Epidermal melanocyte (primary cell): ENCODE measurements around the gene INTU.
A peak's percentile ranks its signal among the peaks of the same experiment; 100 is the strongest.
"Not testable (repeated sequence)": the region's sequence is repeated elsewhere in the genome, so short reads cannot be mapped to it uniquely, and the experiment has no call there.

Source experiments
- DNase-seq: peaks from one replicate; pipeline ENCODE4 v3.0.0; 2011; ENCODE audit warnings: low spot score; ENCODE audit not compliant: insufficient read length

INTU gene

DNA sequence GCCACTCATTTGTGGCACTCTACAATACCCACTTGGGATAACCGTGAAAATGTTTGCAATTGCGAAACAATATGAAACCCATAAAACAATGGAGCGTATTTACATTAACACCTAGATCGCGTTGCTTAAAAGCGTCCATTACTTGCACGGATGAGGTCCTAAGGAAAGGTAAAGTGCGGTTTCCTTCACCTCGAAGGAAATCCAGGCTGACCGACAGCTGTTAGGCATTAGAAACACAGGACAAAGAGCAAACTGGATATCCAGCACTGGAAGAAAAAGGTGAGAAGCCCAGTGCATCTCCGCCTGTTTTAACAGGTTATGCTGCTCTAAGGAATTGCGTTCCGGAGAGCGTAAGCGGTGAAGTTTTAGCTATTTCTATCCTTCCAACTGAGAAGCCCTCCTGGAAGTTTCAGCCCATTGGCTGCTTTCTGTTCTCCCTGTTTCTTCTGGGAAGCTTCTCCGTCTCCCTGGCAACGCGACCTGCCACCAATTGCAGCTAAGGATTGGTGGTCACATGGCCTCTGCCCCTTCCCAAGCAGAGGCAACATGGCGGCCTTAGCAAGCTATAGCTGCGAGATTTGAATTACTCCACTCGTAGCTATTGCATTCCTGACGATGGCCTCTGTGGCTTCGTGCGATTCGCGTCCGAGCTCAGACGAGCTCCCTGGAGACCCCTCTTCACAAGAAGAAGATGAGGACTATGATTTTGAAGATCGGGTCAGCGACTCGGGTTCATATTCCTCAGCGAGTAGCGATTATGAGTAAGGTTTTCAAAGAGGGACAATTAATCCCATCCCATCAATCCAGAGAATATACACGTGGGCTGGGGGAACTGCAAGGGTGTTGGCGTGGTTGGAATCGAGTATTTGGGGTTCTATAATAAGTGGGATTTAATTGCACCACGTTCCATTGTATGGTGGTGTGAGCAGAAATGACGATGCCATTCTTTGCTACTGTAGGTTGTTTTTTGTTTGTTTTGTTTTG lies at the start of gene INTU:
INTU (plus strand) TSS at position 538 of the 984 bp plus-strand sequence; CDS start at position 616, 78 bp downstream.
- DNase-seq, result peak; percentile 96

DNA sequence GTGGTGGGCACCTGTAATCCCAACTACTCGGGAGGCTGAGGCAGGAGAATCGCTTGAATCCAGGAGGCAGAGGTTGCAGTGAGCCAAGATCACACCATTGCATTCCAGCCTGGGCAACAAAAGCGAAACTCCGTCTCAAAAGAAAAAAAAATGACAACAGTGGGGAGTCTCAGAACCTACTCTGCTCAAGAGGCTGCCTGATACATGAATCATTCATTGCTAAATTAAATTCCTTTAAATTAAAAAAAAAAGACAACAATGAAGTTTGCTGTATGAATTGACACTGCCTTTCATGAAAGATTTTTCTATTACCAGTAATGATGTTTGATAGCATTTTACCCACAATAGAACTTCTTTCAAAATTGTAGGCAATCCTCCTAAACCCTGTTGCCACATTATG lies 46.3 kb upstream of the INTU start:
- not testable (repeated sequence) for DNase-seq

DNA sequence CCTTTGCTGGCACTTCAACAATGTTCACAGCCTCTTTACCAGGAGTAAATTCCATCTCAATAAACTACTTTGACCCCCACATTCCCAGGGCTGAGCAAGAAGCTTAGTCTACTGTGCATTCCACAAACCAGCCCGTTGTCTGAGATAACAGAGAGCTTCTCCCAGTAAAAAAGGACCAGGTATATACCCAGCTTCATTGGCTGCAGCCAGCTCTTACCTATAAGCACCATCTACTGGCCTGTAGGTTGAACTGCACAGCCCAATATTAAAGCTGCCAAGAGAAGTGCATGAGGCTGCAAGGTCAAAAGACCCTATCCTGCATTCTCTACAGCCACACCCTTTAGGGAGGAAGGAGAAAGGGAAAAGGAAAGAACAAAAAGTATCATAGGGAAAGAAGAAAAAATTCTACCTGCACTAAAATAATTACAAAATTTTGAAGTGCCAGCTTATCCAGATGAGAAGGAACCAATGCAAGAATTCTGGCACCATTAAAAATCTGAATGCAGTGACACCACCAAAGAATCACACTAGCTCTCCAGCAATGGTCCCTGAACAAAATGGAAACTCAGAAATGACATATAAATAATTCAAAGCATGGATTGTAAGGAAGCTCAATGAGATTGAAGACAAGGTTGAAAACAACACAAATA lies 45.7 kb upstream of the INTU start:
- DNase-seq, result no peak

DNA sequence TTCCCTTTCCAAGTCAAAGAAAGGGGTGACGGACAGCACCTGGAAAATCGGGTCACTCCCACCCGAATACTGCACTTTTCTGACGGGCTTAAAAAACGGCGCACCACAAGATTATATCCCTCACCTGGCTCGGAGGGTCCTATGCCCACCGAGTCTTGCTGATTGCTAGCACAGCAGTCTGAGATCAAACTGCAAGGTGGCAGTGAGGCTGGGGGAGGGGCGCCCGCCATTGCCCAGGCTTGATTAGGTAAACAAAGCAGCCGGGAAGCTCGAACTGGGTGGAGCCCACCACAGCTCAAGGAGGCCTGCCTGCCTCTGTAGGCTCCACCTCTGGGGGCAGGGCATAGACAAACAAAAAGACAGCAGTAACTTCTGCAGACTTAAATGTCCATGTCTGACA lies 43.6 kb upstream of the INTU start:
- DNase-seq, result not testable (repeated sequence)

DNA sequence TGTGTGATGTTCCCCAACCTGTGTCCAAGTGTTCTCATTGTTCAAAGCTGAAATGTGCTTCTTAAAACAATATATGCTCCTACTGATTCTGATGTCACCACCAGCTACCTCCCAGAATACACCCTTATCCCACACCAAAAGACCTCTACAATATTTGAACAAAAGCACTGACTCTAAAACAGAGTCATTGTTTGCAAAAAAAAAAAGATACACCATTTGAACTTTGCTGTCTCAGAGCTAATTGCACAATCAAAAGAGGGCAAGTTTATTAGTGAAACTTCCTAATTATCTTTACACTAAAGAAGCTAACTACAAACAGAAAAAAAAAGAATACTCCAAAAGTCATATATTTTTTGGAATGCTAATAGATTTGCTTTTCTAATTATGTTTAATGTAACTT lies 34.1 kb upstream of the INTU start:
- DNase-seq, result no peak

DNA sequence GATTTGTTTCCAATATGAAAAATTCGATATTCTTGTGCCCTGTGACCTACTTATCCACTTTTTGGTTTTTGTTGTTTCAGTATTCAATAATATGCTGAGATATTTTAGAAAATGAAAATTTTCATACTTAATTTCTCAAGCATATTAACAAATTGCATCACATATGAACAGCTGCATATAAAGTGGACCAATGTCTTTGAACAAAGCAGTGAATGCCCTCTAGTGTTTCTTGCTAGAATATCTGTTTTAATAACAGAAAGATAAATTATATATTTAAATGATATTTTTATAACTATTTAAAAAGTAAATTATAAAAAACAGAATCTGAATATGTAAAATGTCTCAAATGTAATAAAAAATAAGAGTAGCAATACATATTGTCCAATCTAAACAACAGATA lies 31.7 kb upstream of the INTU start:
- no peak for DNase-seq

DNA sequence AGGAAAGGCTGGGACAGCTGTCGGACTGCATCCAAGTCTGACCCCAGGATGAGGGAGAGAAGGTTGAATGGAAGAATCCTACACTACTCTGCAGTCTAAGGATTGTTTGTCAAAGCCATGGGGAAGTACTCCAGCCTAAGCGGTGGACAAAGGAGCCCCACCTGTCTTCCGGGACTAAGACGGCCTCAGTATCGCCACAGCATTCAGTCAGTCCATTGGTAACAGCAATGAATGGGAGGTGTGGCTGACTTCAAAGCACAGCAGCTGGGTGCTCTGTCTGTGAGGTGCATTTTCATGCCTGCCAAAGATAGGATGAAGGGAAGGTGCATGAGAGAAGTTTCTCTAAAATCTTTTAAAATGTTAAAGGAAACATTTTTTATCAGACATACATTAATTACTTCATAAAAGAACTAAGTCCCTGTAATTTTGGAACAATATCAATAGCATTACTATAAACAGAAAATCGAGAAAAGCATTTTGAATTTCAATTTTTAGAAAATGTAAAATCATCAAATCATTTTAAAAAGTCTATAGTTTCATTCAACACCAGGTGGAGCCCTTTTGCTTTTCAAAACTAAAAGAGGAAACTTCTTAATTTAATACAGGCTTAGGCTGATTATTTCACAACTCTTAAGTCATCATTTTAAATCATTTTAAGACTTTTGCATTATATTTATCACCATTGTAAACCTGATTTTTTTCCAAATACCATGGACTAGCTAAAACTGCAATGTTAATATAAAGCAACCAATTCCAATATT lies 27.6 kb upstream of the INTU start:
- DNase-seq, result peak; percentile 45

DNA sequence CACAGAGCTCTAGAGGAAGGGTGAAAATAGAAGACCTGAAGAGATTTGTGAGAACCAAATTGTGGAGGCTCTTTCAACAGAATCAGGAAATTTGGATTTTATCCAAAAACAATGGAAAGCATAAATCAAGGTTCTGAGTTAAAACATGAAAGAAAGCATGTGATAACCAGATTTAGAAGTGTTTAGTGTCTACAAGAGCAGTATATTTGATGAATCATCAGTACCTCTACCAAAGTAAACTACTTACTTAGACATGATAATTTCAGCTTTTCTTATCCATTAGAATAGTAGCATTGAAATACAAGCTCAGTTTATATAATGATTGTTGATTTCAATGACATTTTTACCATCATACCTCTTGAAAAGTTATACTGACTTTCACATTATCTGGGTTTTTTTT lies 25.9 kb upstream of the INTU start:
- no peak for DNase-seq

DNA sequence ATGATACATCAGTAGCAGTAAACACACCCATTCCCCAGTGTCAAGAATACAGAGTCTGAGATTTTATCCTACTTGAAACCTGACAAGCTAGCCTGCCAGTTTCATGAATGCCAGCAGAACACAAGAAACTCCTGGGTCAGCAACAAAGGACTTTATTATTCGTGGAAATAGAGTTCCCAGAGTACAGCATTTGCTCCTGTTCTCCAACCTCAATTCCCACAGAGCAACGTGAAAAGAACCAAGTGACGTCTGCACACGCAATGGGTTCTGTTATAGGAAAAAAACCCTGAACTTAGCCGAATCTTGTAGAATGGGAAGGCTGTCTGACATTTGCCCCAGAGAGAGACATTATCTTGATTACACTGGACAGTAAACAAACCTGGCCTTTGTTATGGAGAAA lies 23.3 kb upstream of the INTU start:
- no peak for DNase-seq

DNA sequence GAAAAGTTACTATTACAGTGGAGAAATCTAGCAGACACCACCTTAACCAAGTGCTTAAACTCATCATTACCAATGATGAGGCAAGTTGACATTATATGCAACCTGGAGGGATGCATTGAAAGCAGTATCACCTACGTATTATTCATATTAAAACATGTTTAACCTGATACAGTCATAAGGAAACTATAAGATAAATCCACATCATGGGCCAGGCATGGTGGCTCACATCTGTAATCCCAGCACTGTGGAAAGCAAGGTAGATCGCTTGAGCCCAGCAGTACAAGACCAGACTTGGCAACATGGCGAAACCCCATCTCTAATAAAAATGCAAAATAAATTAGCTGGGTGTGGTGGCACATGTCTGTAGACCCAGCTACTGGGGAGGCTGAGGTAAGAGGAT lies 22.3 kb upstream of the INTU start:
- DNase-seq, result no peak

DNA sequence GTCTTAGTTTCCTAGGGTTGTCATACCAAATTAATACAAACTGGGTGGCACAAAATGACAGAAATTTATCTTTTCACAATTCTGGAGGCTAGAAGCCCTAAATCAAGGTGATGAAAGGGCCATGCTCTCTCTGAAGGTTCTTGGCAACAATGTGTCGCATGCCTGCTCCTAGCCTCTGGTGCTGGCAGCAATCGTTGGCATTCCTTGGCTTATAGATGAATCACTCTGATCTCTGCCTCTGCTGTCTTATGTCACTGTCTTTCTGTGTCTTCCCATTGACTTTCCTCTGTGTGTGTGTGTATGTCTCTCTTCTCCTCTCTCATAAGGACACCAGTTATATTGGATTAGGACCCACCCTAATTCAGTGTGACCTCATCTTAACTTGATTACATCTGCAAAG lies 15.9 kb upstream of the INTU start:
- DNase-seq, result no peak

DNA sequence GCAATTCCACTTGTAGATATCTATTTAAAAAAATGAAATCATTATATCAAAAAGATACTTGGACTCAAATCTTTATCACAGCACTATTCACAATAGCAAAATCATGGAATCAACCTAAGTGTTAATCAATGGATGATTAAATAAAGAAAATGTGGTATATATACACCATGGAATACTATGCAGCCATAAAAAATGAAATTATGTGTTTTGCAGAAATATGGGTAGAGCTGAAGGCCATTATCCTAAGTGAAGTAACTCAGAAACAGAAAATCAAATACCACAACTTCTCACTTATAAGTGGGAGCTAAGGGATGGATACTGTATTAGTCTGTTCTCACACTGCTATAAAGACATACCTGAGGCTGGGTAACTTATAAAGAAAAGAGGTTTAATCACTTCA lies 14.3 kb upstream of the INTU start:
- no peak for DNase-seq

DNA sequence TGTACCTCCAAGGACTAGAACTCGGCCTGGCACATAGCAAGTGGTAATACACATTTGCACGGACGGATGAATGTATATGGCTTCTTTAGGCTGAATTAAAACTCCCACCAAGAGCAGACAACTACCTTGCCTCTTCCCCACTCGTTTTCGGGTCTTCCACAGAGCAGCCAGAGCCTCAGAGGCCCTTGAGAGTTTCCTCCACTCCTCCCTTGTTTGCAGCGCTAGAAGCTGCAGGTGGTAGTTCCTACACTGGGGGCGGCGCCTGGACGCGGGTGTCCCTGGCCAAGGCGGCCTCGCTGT lies 10.2 kb upstream of the INTU start:
- no peak for DNase-seq

DNA sequence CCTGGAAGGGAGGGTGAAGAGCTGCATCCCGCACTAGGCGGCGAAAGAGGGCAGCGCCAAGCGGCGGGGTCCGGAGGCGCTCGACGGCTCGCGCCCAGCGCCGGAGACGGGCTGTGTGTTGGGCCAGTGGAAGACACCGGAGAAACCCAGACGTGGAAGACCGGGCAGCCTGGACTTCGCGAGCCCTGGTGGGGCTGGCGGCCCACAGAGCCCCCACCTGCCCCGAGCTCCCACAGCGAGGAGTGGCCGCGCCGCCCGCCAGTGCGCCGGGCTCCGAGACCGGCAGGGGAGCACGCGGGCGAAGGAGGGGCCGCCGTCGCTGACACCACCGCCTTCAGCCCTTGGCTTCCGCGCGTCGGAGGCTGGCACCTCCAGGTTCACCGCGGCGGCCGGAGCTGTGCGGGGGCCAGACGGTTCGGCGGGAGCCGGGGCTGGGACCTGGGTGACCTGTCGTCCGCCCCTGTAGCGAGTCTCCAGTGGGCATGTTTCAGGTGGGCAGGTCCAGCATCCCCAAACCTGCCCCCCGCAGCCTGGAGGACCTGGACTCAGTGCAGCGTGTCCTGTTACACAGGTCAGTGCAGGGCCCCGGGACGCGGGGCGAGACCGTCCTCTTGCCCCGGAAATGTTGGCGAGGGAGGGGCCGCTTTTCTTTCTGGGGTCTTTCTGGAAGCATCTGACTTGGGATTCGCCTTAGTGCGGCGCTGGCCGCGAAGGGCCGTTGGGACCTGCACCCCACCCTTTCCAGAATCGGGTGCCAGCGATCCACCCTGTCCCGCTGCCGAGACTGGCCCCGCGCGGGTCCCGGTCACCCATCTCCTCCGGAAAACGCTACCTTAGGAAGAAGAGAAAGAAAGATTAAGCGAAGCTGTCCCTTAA lies 9.6 kb upstream of the INTU start:
- no peak for DNase-seq

DNA sequence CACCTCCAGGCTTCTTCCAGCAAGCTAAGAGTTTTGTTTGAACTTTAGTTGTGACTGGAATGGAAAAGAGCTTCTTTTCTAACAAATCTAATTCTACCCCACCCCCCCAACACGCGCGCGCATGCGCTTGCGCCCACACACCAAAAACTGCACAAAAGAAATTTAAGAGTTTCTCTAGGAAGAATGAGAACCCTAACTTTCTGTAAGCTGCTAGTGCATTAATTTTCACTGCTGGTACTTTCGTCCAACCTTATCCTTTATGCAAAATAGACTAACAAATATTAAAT lies 9.0 kb upstream of the INTU start:
- DNase-seq, result peak; percentile 50

DNA sequence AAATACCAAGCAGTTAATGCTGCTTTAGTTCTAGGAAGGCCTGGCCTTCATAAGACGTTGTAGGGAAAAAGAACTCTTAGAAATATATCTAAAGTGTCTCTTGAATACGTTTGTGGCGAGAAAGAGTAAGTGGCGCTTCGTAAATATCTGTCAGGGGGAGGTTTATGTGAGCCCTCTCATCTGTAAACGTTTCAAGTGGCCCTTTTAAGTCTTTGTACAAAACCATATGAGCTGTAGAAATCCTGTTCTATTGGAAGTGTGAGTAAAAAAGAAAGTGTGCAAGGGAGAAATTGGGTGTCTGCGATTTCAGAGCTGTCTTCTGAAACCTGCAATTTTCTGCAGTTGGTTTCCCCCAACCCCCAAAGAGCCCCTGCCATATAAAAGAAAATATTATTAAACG lies 8.6 kb upstream of the INTU start:
- no peak for DNase-seq

DNA sequence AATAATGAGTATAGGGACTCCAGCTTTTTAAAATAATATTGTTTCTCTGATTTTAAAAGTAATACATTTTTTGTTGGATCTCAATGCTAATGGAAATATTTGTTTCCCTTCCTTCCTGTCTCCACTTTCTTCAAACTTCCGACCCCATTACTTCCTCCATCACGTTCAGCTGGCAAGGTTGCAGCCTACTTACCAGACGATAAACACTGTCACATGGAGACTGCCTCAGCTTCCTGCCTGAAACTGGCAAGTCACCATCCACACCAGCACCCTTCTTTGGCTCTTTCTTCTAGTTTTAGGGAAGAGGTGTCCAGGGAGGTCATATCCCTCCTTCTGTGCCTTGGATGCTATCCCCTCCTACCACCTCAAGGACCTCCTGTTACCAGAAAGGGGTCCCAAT lies 3.4 kb upstream of the INTU start:
- DNase-seq, result no peak

DNA sequence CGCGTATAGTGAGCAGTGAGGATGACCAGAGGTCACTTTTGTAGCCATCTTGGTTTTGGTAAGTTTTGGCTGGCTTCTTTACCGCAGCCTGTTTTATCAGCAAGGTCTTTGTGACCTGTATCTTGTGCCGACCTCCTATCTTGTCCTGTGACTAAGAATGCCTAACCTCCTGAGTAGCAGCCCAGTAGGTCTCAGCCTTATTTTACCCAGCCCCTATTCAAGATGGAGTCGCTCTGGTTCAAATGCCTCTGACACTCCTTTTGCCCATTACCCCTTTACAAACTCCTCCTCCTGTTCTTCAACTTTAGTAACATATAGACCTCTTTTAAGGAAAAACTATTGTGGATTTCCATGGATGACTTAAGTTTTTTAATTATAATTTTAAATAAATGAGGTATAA lies 2.6 kb upstream of the INTU start:
- no peak for DNase-seq

DNA sequence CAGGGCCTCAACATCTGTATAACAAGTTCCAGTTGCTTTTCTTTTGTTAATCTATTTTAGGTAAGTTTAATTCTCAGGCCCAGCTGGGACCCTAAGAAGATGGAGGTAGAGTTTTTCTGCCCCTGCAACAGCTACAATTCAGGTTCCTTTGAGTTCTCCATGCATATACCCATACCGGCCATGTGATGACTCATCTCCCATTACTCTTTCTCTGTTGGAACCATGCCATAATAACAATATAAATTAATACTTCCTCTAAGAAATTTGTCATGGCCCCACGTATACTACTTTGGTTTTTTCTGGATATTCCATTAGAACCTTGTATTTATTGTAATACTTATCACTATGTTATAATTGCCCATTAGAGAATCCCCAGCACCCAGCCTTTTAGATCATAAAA lies 1.3 kb upstream of the INTU start:
- DNase-seq, result no peak

DNA sequence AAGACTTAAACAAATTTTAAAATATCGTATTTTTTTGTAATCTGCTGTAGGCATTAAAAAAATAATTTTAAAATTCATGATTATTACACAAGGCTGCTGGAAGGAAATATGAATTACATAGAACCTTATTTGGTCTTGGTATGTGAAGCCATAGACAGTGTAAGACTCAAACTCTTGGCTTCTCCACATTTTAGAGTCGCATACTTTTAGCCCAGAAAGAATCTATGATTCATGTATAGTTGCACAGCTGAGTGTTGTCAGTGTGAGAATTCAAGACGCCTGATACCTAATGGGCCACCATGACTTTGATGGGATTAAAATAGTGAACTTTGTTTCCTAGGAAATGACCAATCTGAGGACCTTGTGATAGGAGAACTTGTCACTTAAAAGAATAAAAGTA lies 1.4 kb downstream of the INTU start:
- DNase-seq, result no peak

DNA sequence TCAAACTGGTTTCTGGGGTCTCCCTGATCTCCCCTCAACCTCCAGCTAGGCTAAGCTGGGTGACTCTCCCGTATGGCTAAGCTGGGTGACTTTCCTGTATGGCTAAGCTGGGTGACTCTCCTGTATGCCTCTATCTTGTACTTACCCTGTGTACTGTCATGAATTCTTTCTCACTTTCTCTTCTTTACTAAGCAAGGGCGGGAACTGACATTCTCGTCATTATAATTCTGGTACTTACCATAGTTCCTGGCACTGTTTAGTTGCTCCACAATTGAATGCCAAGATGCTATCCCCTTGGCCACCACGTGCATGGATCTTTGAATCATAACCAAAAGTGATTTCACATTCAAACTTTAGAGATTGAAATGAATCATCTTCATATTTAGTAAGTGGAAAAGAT lies 8.8 kb downstream of the INTU start:
- DNase-seq, result no peak

DNA sequence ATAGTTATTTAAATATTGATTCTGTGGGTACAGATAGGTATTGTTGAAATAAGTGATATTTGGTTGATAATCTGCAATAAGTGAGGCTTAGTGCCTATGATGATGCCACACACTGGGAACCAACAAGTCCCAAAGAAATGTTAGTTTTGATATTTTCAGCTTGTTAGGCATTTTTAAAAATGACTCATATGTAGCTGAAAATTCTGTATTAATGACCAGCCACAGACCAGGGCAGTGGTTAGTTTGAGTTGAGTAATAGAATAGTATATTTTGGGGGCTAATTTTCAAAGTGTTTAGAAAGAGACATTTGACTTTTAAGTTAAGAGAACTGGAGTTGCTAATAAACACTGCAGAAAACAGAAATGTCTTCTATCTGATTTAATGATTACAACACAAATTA lies 9.4 kb downstream of the INTU start:
- no peak for DNase-seq
